IPS-18c (cell line): ENCODE results near the gene HERC4.
A peak's percentile ranks its signal among the peaks of the same experiment; 100 is the strongest.

ENCODE experiments used
- H3K4me3 ChIP-seq: 2 replicates; pipeline ENCODE4 v1.7.0; 2013; ENCODE audit warnings: low read depth, mild to moderate bottlenecking, low read length, moderate library complexity; ENCODE audit not compliant: insufficient read depth
- H3K9me3 ChIP-seq: one replicate; pipeline ENCODE4 v1.6.1; 2013; ENCODE audit warnings: mild to moderate bottlenecking, low read length, moderate library complexity; ENCODE audit not compliant: control insufficient read depth, insufficient read depth

Gene HERC4, protein sequence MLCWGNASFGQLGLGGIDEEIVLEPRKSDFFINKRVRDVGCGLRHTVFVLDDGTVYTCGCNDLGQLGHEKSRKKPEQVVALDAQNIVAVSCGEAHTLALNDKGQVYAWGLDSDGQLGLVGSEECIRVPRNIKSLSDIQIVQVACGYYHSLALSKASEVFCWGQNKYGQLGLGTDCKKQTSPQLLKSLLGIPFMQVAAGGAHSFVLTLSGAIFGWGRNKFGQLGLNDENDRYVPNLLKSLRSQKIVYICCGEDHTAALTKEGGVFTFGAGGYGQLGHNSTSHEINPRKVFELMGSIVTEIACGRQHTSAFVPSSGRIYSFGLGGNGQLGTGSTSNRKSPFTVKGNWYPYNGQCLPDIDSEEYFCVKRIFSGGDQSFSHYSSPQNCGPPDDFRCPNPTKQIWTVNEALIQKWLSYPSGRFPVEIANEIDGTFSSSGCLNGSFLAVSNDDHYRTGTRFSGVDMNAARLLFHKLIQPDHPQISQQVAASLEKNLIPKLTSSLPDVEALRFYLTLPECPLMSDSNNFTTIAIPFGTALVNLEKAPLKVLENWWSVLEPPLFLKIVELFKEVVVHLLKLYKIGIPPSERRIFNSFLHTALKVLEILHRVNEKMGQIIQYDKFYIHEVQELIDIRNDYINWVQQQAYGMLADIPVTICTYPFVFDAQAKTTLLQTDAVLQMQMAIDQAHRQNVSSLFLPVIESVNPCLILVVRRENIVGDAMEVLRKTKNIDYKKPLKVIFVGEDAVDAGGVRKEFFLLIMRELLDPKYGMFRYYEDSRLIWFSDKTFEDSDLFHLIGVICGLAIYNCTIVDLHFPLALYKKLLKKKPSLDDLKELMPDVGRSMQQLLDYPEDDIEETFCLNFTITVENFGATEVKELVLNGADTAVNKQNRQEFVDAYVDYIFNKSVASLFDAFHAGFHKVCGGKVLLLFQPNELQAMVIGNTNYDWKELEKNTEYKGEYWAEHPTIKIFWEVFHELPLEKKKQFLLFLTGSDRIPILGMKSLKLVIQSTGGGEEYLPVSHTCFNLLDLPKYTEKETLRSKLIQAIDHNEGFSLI

GRCh38 chr10:68074775-68075549 lies at the start of gene HERC4:
Gene HERC4, minus strand, starts transcription at chr10:68075283. Its CDS starts 2,175 bp downstream, at chr10:68073108.
- H3K4me3 ChIP-seq = peak within 1 kb of the TSS; percentile 93
- no peaks in the 10 kb centered on the region for H3K9me3 ChIP-seq

DNA sequence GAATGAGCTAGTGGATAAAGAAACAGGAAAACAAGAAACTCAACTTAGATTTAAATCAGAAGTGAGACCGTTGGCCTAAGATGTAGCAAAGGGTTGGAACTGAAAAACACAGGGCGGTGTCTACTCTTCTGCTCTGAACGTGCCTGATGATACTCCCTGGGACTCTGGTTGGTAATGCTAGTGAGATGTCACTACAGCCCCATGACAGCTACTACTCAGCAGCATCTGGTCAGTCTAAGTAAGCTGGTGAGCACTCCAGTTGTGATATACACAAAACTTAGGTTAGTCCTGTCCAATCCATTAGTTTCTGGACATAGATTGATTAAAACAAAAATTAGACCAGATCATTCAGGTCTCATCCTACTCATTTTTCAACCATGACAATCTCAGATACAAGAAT lies 49.6 kb upstream of the HERC4 start:
- H3K9me3 ChIP-seq = no peaks in the 10 kb centered on the region
- no peak overlapping the region for H3K4me3 ChIP-seq

DNA sequence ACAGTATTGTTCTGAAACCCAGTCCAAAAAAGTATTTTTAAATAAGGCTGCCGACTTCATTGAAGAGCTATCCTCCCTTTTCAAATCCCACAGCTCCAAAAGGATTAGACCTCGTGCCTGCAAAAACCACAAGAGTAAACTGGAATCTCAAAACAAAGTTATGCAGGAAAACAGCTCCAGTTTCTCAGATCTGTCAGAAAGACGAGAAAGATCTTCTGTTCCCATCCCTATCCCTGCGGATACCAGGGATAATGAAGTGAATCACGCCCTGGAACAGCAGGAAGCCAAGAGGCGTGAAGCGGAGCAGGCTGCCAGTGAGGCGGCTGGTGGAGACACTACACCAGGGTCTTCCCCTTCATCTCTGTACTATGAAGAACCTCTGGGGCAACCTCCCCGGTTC lies 46.8 kb upstream of the HERC4 start:
- Histone ChIP-seq H3K9me3 (no peaks in the 10 kb centered on the region), H3K4me3 (no peak overlapping the region)

GRCh38 chr10:68121020-68121743 lies 46.1 kb upstream of the HERC4 start:
- Histone ChIP-seq H3K9me3 (no peaks in the 10 kb centered on the region), H3K4me3 (no peak overlapping the region)

GRCh38 chr10:68118657-68119056 lies 43.6 kb upstream of the HERC4 start:
- Histone ChIP-seq H3K4me3 (no peak overlapping the region), H3K9me3 (no peaks in the 10 kb centered on the region)

GRCh38 chr10:68112837-68113236 lies 37.8 kb upstream of the HERC4 start:
- H3K4me3 ChIP-seq = no peak overlapping the region
- H3K9me3 ChIP-seq = no peaks in the 10 kb centered on the region

- no peak overlapping the region for H3K4me3 ChIP-seq
- no peaks in the 10 kb centered on the region for H3K9me3 ChIP-seq
These were observed 36.5 kb upstream of the HERC4 start for GRCh38 chr10:68111584-68111983.

- Histone ChIP-seq H3K9me3 (no peaks in the 10 kb centered on the region), H3K4me3 (no peak overlapping the region)
These were observed 34.9 kb upstream of the HERC4 start for GRCh38 chr10:68110027-68110426.

GRCh38 chr10:68109331-68109730 lies 34.2 kb upstream of the HERC4 start, which contains the start of gene MYPN:
Gene MYPN, plus strand, starts transcription at chr10:68109488. Its CDS starts 11,951 bp downstream, at chr10:68121439.
- no peaks in the 10 kb centered on the region for H3K9me3 ChIP-seq

GRCh38 chr10:68108653-68109052 lies 33.6 kb upstream of the HERC4 start:
- H3K9me3 ChIP-seq = no peaks in the 10 kb centered on the region
- H3K4me3 ChIP-seq = no peak overlapping the region

More at GRCh38 chr10:68109331-68109730, 34.2 kb upstream of the HERC4 start, which contains the start of gene MYPN:
- no peak within 1 kb of the TSS for H3K4me3 ChIP-seq

GRCh38 chr10:68108051-68108450 lies 33.0 kb upstream of the HERC4 start:
- H3K4me3 ChIP-seq = no peak overlapping the region
- no peaks in the 10 kb centered on the region for H3K9me3 ChIP-seq

GRCh38 chr10:68107651-68108050 lies 32.6 kb upstream of the HERC4 start:
- no peak overlapping the region for H3K4me3 ChIP-seq
- H3K9me3 ChIP-seq = no peaks in the 10 kb centered on the region

GRCh38 chr10:68106656-68107055 lies 31.6 kb upstream of the HERC4 start:
- no peak overlapping the region for H3K4me3 ChIP-seq
- no peaks in the 10 kb centered on the region for H3K9me3 ChIP-seq

- Histone ChIP-seq H3K4me3 (no peak overlapping the region), H3K9me3 (no peaks in the 10 kb centered on the region)
These were observed 30.7 kb upstream of the HERC4 start for GRCh38 chr10:68105820-68106219.

DNA sequence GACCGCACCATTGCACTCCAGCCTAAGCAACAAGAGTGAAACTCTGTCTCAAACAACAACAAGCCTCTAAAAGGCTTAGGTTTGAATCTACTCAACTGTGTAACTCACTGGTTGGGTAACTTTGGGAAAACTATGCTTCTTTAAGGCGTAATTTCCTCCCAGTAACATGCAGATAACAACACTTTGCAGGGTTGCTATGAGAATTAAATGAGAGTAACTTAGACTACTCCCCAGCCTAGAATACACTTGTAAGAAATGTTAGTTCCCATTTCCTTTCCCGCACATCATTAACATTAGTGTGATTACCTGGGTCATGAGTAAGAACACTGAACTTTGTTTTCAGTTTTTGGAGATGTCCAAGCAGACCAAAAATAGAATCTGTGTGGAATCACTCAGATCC lies 28.8 kb upstream of the HERC4 start:
- no peak overlapping the region for H3K4me3 ChIP-seq
- H3K9me3 ChIP-seq = no peaks in the 10 kb centered on the region

DNA sequence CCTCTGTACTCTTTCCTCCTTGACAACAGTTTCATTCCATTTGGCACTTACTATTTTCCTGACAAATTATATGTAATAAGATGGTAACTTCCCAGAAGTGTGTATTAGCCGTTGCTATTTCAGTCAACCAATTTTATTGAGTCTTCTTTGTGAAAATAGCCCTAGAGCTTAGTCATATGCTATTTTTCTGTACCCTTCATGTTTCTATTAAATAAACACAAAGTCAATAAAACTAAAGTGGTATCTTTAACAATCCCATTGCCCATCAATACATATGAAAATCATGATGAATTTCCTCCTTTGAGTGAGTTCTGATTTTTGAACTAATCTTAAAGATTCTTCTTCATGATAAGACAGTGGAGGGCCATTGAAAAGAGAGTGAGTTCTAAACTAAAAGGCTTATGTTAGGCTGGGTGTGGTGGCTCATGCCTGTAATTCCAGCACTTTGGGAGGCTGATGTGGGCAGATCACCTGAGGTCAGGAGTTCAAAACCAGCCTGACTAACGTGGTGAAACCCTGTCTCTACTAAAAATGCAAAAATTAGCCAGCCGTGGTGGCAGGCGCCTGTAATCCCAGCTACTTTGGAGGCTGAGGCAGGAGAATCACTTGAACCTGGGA lies 28.3 kb upstream of the HERC4 start:
- no peak overlapping the region for H3K4me3 ChIP-seq

More for the DNA sequence above, 28.3 kb upstream of the HERC4 start:
- H3K9me3 ChIP-seq = no peaks in the 10 kb centered on the region
